CD1c-positive myeloid dendritic cell (primary cell): ENCODE measurements around the gene PARVB.

Experiments used
- DNase-seq: peaks from one replicate; pipeline ENCODE4 v3.0.0-alpha.2; 2016; ENCODE audit errors: extremely low spot score

PARVB gene

GRCh38 chr22:44160421-44160820 is 136.3 kb downstream of the PARVB start:
- no peak for DNase-seq

- no peak for DNase-seq
Observed at GRCh38 chr22:44161673-44162072, 137.6 kb downstream of the PARVB start.

- DNase-seq = no peak
Observed at GRCh38 chr22:44162960-44163359, 138.9 kb downstream of the PARVB start.

- DNase-seq = no peak
Observed at GRCh38 chr22:44163536-44163935, 139.4 kb downstream of the PARVB start.

GRCh38 chr22:44164031-44164430 is 139.9 kb downstream of the PARVB start:
- no peak for DNase-seq

- DNase-seq = no peak
Observed at GRCh38 chr22:44165286-44165874, 141.3 kb downstream of the PARVB start.

- DNase-seq = no peak
Observed at GRCh38 chr22:44166498-44167276, 142.6 kb downstream of the PARVB start.

- no peak for DNase-seq
Observed at GRCh38 chr22:44167501-44167900, 143.4 kb downstream of the PARVB start.

- no peak for DNase-seq
Observed at GRCh38 chr22:44168206-44168605, 144.1 kb downstream of the PARVB start.

GRCh38 chr22:44170470-44170869 is 146.4 kb downstream of the PARVB start:
- no peak for DNase-seq

- DNase-seq = peak; percentile 77
Observed at GRCh38 chr22:44171561-44171960, 147.5 kb downstream of the PARVB start.

GRCh38 chr22:44172370-44173108 is 148.4 kb downstream of the PARVB start:
- DNase-seq = peak; percentile 98

GRCh38 chr22:44173154-44173553 is 149.1 kb downstream of the PARVB start:
- no peak for DNase-seq

GRCh38 chr22:44175676-44176075 is 151.6 kb downstream of the PARVB start:
- DNase-seq = no peak

- peak; percentile 7 for DNase-seq
Observed at GRCh38 chr22:44179196-44179988, 155.3 kb downstream of the PARVB start.

- DNase-seq = peak; percentile 67
Observed at GRCh38 chr22:44179989-44180705, 156.0 kb downstream of the PARVB start.

GRCh38 chr22:44180706-44181032 is 156.6 kb downstream of the PARVB start, which contains the start of gene PARVG:
PARVG (plus strand) TSS chr22:44180925; CDS start chr22:44183330, 2,405 bp downstream.
- DNase-seq = peak; percentile 74

- DNase-seq = peak; percentile 81
Observed at GRCh38 chr22:44181033-44181911, 157.2 kb downstream of the PARVB start.

- no peak for DNase-seq
Observed at GRCh38 chr22:44181912-44182587, 157.9 kb downstream of the PARVB start.
